H9 (cell line): ENCODE measurements around the gene ZNF583. TPM values are rescaled to one million over a fixed set of nuclear protein-coding genes. Genes with fewer than 3 reads are reported as not detected.

ENCODE experiments used
- DNase-seq: peaks from one replicate; pipeline ENCODE4 v3.0.0-alpha.2; 2017
- H2AFZ ChIP-seq: one replicate; pipeline ENCODE4 v1.6.1; 2013; ENCODE audit warnings: mild to moderate bottlenecking, low read length, control low read depth, moderate library complexity
- H2AK5ac ChIP-seq: 2 replicates; pipeline ENCODE4 v1.6.1; 2013; ENCODE audit warnings: low read length, control low read depth, mixed read lengths; ENCODE audit not compliant: insufficient read length
- H2BK120ac ChIP-seq: one replicate; pipeline ENCODE4 v1.6.1; 2013; ENCODE audit warnings: low read depth, mild to moderate bottlenecking, low read length, control low read depth, inconsistent platforms; ENCODE audit not compliant: poor library complexity, severe bottlenecking
- H2BK12ac ChIP-seq: 2 replicates; pipeline ENCODE4 v1.6.1; 2013; ENCODE audit warnings: low read length, control low read depth, mixed read lengths, low read depth; ENCODE audit not compliant: insufficient read length
- H2BK15ac ChIP-seq: 2 replicates; pipeline ENCODE4 v1.6.1; 2013; ENCODE audit warnings: low read depth, low read length, control low read depth
- H2BK20ac ChIP-seq: one replicate; pipeline ENCODE4 v1.6.1; 2013; ENCODE audit warnings: low read depth, mild to moderate bottlenecking, low read length, control low read depth, inconsistent platforms; ENCODE audit not compliant: poor library complexity, severe bottlenecking
- H2BK5ac ChIP-seq: 2 replicates; pipeline ENCODE4 v1.6.1; 2013; ENCODE audit warnings: low read length, control low read depth, mixed read lengths; ENCODE audit not compliant: insufficient read length
- H3K14ac ChIP-seq: 2 replicates; pipeline ENCODE4 v1.6.1; 2013; ENCODE audit warnings: low read length, control low read depth; ENCODE audit not compliant: insufficient read depth
- H3K18ac ChIP-seq: 2 replicates; pipeline ENCODE4 v1.6.1; 2013; ENCODE audit warnings: low read depth, mild to moderate bottlenecking, mixed read lengths, low read length, control low read depth; ENCODE audit not compliant: insufficient read length
- H3K23ac ChIP-seq: 2 replicates; pipeline ENCODE4 v1.6.1; 2013; ENCODE audit warnings: low read length, control low read depth, mixed read lengths, low read depth; ENCODE audit not compliant: insufficient read length
- H3K23me2 ChIP-seq: 2 replicates; pipeline ENCODE4 v1.6.1; 2013; ENCODE audit warnings: low read depth, mild to moderate bottlenecking, mixed read lengths, low read length, control low read depth; ENCODE audit not compliant: insufficient read length, poor library complexity, severe bottlenecking
- H3K27ac ChIP-seq: 2 replicates; pipeline ENCODE4 v1.5.1; 2013; ENCODE audit warnings: low read length, control low read depth, mixed read lengths, low read depth; ENCODE audit not compliant: insufficient read length
- H3K27me3 ChIP-seq: 2 replicates; pipeline ENCODE4 v1.6.1; 2013; ENCODE audit warnings: low read length, control low read depth, inconsistent platforms; ENCODE audit not compliant: insufficient read depth
- H3K4ac ChIP-seq: 2 replicates; pipeline ENCODE4 v1.6.1; 2013; ENCODE audit warnings: low read depth, mild to moderate bottlenecking, control low read depth, inconsistent platforms, low read length, moderate library complexity
- H3K4me1 ChIP-seq: 2 replicates; pipeline ENCODE4 v1.6.1; 2013; ENCODE audit warnings: low read length, control low read depth, inconsistent platforms; ENCODE audit not compliant: insufficient read depth
- H3K4me2 ChIP-seq: 2 replicates; pipeline ENCODE4 v1.6.1; 2013; ENCODE audit warnings: low read length, control low read depth, mixed read lengths; ENCODE audit not compliant: insufficient read length, insufficient read depth
- H3K56ac ChIP-seq: 2 replicates; pipeline ENCODE4 v1.6.1; 2013; ENCODE audit warnings: low read depth, mild to moderate bottlenecking, mixed read lengths, low read length, control low read depth; ENCODE audit not compliant: insufficient read length
- H3K79me1 ChIP-seq: 2 replicates; pipeline ENCODE4 v1.6.1; 2013; ENCODE audit warnings: low read depth, mild to moderate bottlenecking, moderate library complexity, low read length, control low read depth, inconsistent platforms; ENCODE audit not compliant: insufficient read depth, poor library complexity, severe bottlenecking
- H3K79me2 ChIP-seq: 2 replicates; pipeline ENCODE4 v1.6.1; 2013; ENCODE audit warnings: low read length, control low read depth, inconsistent platforms; ENCODE audit not compliant: insufficient read depth
- H3K9ac ChIP-seq: 2 replicates; pipeline ENCODE4 v1.6.1; 2013; ENCODE audit warnings: low read length, control low read depth, mixed read lengths; ENCODE audit not compliant: insufficient read length; ENCODE audit errors: extremely low read depth
- H3K9me3 ChIP-seq: one replicate; pipeline ENCODE4 v1.6.1; 2013; ENCODE audit warnings: low read depth, low read length, inconsistent platforms; ENCODE audit not compliant: control insufficient read depth
- H3T11ph ChIP-seq: one replicate; pipeline ENCODE4 v1.6.1; 2013; ENCODE audit warnings: mild to moderate bottlenecking, low read length, control low read depth, inconsistent platforms
- H4K20me1 ChIP-seq: one replicate; pipeline ENCODE4 v1.6.1; 2013; ENCODE audit not compliant: control insufficient read depth, insufficient read length, insufficient read depth
- H4K5ac ChIP-seq: 2 replicates; pipeline ENCODE4 v1.6.1; 2013; ENCODE audit warnings: low read depth, mild to moderate bottlenecking, mixed read lengths, low read length, control low read depth; ENCODE audit not compliant: insufficient read length
- H4K8ac ChIP-seq: replicated peaks from 2 replicates; pipeline ENCODE4 v1.6.1; 2013; ENCODE audit warnings: low read length, control low read depth, mixed read lengths, low read depth; ENCODE audit not compliant: insufficient read length
- H4K91ac ChIP-seq: 2 replicates; pipeline ENCODE4 v1.6.1; 2013; ENCODE audit warnings: low read depth, mild to moderate bottlenecking, moderate library complexity, mixed read lengths, low read length, control low read depth; ENCODE audit not compliant: insufficient read length
- H3K27ac Mint-ChIP-seq, 3 experiments: 2 replicates in 2 of 3; 3 replicates in 1 of 3; pipeline ENCODE4 v1.8.0; 2020 to 2021; ENCODE audit warnings: mixed read lengths in 3 of 3, mild to moderate bottlenecking in 1 of 3, moderate library complexity in 1 of 3
- H3K27me3 Mint-ChIP-seq: 2 replicates; pipeline ENCODE4 v1.8.0; 2021; ENCODE audit warnings: low read depth, mild to moderate bottlenecking, moderate library complexity, mixed read lengths
- H3K36me3 Mint-ChIP-seq, 3 experiments: 2 replicates in 2 of 3; 3 replicates in 1 of 3; pipeline ENCODE4 v1.8.0; 2020 to 2021; ENCODE audit warnings: low read depth in 3 of 3, mixed read lengths in 3 of 3; ENCODE audit not compliant: insufficient read depth in 1 of 3
- H3K4me1 Mint-ChIP-seq, 2 experiments: 2 replicates each; pipeline ENCODE4 v1.8.0; 2020; ENCODE audit warnings: mixed read lengths in 2 of 2
- H3K4me3 Mint-ChIP-seq, 2 experiments: 2 replicates in 1 of 2; 3 replicates in 1 of 2; pipeline ENCODE4 v1.8.0; 2020 to 2021; ENCODE audit warnings: mild to moderate bottlenecking in 2 of 2, mixed read lengths in 2 of 2, moderate library complexity in 1 of 2
- H3K9me3 Mint-ChIP-seq, 2 experiments: 2 replicates in 1 of 2; 3 replicates in 1 of 2; pipeline ENCODE4 v1.8.0; 2020; ENCODE audit warnings: mild to moderate bottlenecking in 2 of 2, mixed read lengths in 2 of 2, moderate library complexity in 1 of 2
- CTCF ChIP-seq: fragments of 200-600 bp; sonication (generic); conservative IDR thresholded peaks from 3 replicates; pipeline ENCODE4 v1.8.0; 2021; ENCODE audit warnings: antibody characterized with exemption, mild to moderate bottlenecking
- WGBS: extraction: QIAGEN DNeasy Blood & Tissue Kit; methylation state at CpG from one replicate; pipeline ENCODE4 v1.1.7; 2013; ENCODE audit warnings: missing lambda C conversion rate, low lambda C conversion rate, mixed read lengths; ENCODE audit not compliant: insufficient read length; ENCODE audit errors: extremely low coverage; 5-methylcytosine and 5-hydroxymethylcytosine counted together
- total RNA-seq: library from RNA; stranded (reverse); gene quantifications from 2 replicates; pipeline ENCODE4 v1.2.1, GENCODE V29; 2021

ZNF583 gene
- total RNA-seq, 1 experiment from 2014 or later = 3.3 TPM

GRCh38 chr19:56404705-56405056, 549 bp downstream of the ZNF583 start:
- no peak overlapping the region for H2BK15ac ChIP-seq
- no peak overlapping the region for H3K27ac ChIP-seq
- no peak overlapping the region for H4K5ac ChIP-seq
- peak overlapping the region; percentile 81 for H3K4me2 ChIP-seq
- H3K79me1 ChIP-seq = no peaks in the 10 kb centered on the region
- H2AFZ ChIP-seq = no peak overlapping the region
- H3K23ac ChIP-seq = peak overlapping the region; percentile 4
- peaks cover 5% of the 10 kb centered on the region for H3K9me3 ChIP-seq
- no peak overlapping the region for H3K56ac ChIP-seq
- no peak overlapping the region for H2AK5ac ChIP-seq
- H3T11ph ChIP-seq = no peak overlapping the region
- peaks cover 11 to 14% of the 10 kb centered on the region in 2 experiments for H3K4me1 Mint-ChIP-seq
- H3K9me3 Mint-ChIP-seq = peaks cover 52 to 74% of the 10 kb centered on the region in 2 experiments
- TF ChIP-seq CTCF = no peak
- WGBS = no CpG with 5 or more reads among the region's 9 CpGs
- H3K27me3 ChIP-seq = no peaks in the 10 kb centered on the region
- H4K8ac ChIP-seq = no peak overlapping the region
- H2BK120ac ChIP-seq = no peak overlapping the region
- H3K27me3 Mint-ChIP-seq = peaks cover 5% of the 10 kb centered on the region
- no peaks in the 10 kb centered on the region for H4K20me1 ChIP-seq
- no peak overlapping the region for H3K18ac ChIP-seq
- peaks cover 49 to 58% (median 58%) of the 10 kb centered on the region in 3 experiments for H3K36me3 Mint-ChIP-seq
- H3K23me2 ChIP-seq = peaks cover 6% of the 10 kb centered on the region
- no peak overlapping the region for H3K14ac ChIP-seq
- H3K4me1 ChIP-seq = peaks cover 6% of the 10 kb centered on the region; the same call in 1 of the 2 replicates
- H3K9ac ChIP-seq = peak overlapping the region; percentile 18
- no peaks in the 10 kb centered on the region; the same call in 1 of the 2 replicates for H3K79me2 ChIP-seq
- no peak overlapping the region for H2BK20ac ChIP-seq
- H4K91ac ChIP-seq = no peak overlapping the region
- no peak overlapping the region for H2BK5ac ChIP-seq
- H2BK12ac ChIP-seq = no peak overlapping the region
- no peak overlapping the region for H3K27ac Mint-ChIP-seq
- H3K4me3 Mint-ChIP-seq = peak overlapping the region; percentile 89 to 90
- DNase-seq = no peak
- no peak overlapping the region for H3K4ac ChIP-seq
